ENCODE measurements around the gene RABGAP1.
"Not testable (repeated sequence)": the region's sequence is repeated elsewhere in the genome, so short reads cannot be mapped to it uniquely, and the experiment has no call there.

Gene RABGAP1

GRCh38 chr9:122940749-122941581, at the start of gene RABGAP1:
Gene RABGAP1, plus strand, starts transcription at chr9:122941020. Its CDS starts 16,040 bp downstream, at chr9:122957060.
- peak; percentile 98 for DNase-seq

- DNase-seq: no peak
Observed at GRCh38 chr9:122897969-122898368, 42.9 kb upstream of the RABGAP1 start.

- DNase-seq: no peak
Observed at GRCh38 chr9:122900791-122901190, 40.0 kb upstream of the RABGAP1 start.

GRCh38 chr9:122904466-122904822, 36.4 kb upstream of the RABGAP1 start:
- DNase-seq: no peak

- peak; percentile 96 for DNase-seq
Observed at GRCh38 chr9:122904823-122905710, 35.8 kb upstream of the RABGAP1 start, which contains the start of gene RC3H2. Gene RC3H2, minus strand, starts transcription at chr9:122905359. Its CDS starts 7,850 bp downstream, at chr9:122897509.

GRCh38 chr9:122906122-122906521, 34.7 kb upstream of the RABGAP1 start:
- not testable (repeated sequence) for DNase-seq

GRCh38 chr9:122912671-122912963, 28.2 kb upstream of the RABGAP1 start:
- no peak for DNase-seq

- DNase-seq: peak; percentile 53
Observed at GRCh38 chr9:122912964-122913673, 27.7 kb upstream of the RABGAP1 start, which contains the start of gene ZBTB6. Gene ZBTB6, minus strand, starts transcription at chr9:122913323. Its CDS starts 1,251 bp downstream, at chr9:122912072.

- no peak for DNase-seq
Observed at GRCh38 chr9:122918310-122918709, 22.5 kb upstream of the RABGAP1 start.

- DNase-seq: no peak
Observed at GRCh38 chr9:122922713-122923112, 18.1 kb upstream of the RABGAP1 start.

GRCh38 chr9:122923947-122924346, 16.9 kb upstream of the RABGAP1 start:
- DNase-seq: no peak

- no peak for DNase-seq
Observed at GRCh38 chr9:122929796-122930354, 10.9 kb upstream of the RABGAP1 start.

- no peak for DNase-seq
Observed at GRCh38 chr9:122930541-122931225, 10.1 kb upstream of the RABGAP1 start.

GRCh38 chr9:122931226-122932121, 9.3 kb upstream of the RABGAP1 start, which contains the start of gene ZBTB26:
Gene ZBTB26, minus strand, starts transcription at chr9:122931512. Its CDS starts 11,578 bp downstream, at chr9:122919934.
- peak; percentile 80 for DNase-seq

- DNase-seq: no peak
Observed at GRCh38 chr9:122936464-122936863, 4.4 kb upstream of the RABGAP1 start.

GRCh38 chr9:122936883-122937282, 3.9 kb upstream of the RABGAP1 start:
- DNase-seq: no peak

- no peak for DNase-seq
Observed at GRCh38 chr9:122939601-122940000, 1.2 kb upstream of the RABGAP1 start.

- DNase-seq: no peak
Observed at GRCh38 chr9:122940454-122940748, 419 bp upstream of the RABGAP1 start.

GRCh38 chr9:122941582-122942234, 888 bp downstream of the RABGAP1 start:
- no peak for DNase-seq

Measured in activated T-cell treated with anti-CD3 and anti-CD28 coated beads for 4 hours (primary cell).